Measurements from ENCODE around the gene ABCA3.

DNA sequence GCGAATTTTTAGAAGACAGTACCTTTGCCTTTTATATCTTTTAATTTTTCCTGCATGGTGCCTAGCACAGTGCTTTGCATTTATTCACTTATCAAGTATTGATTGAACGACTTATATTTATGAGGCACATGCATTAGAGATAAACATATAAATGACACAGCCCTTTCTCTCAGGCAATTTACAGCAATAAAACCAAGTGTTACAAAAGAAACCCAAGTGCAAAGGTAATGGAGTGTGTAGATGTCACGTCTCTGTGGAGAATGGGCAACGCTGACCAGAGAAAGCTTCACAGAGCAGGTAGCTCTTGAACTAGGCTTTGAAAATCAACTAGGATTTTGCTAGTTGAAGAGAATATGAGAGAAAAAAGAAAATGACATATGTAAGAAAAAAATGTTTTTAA, 32.6 kb upstream of the ABCA3 start:
- TF ChIP-seq, protein P1, sequence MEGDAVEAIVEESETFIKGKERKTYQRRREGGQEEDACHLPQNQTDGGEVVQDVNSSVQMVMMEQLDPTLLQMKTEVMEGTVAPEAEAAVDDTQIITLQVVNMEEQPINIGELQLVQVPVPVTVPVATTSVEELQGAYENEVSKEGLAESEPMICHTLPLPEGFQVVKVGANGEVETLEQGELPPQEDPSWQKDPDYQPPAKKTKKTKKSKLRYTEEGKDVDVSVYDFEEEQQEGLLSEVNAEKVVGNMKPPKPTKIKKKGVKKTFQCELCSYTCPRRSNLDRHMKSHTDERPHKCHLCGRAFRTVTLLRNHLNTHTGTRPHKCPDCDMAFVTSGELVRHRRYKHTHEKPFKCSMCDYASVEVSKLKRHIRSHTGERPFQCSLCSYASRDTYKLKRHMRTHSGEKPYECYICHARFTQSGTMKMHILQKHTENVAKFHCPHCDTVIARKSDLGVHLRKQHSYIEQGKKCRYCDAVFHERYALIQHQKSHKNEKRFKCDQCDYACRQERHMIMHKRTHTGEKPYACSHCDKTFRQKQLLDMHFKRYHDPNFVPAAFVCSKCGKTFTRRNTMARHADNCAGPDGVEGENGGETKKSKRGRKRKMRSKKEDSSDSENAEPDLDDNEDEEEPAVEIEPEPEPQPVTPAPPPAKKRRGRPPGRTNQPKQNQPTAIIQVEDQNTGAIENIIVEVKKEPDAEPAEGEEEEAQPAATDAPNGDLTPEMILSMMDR (IDR thresholded peaks at IDR 0.05), result no peak
- no peak for TF ChIP-seq POLR2AphosphoS5 (IDR thresholded peaks at IDR 0.05)

All from prostate gland (tissue), 2 donors.